ENCODE results near the gene SMAD3.

SMAD3 gene

GRCh38 chr15:67225336-67225735, 159.9 kb downstream of the SMAD3 start:
- H2BK15ac ChIP-seq (replicated peaks; ENCODE audit: low read depth), result no peak overlapping the region
- no peaks in the 10 kb centered on the region for H3K4me1 ChIP-seq (ENCODE audit: control insufficient read depth, low read depth, low read length)
- no peak overlapping the region for H2BK5ac ChIP-seq (ENCODE audit: low read length)
- no peak overlapping the region for H4K8ac ChIP-seq (ENCODE audit: low read depth, low read length)
- no peak overlapping the region for H3K56ac ChIP-seq (ENCODE audit: low read length)
- no peak overlapping the region for H3K4me3 ChIP-seq (ENCODE audit: low read length)
- no peak overlapping the region for H3K18ac ChIP-seq (ENCODE audit: low read length)
- H2BK120ac ChIP-seq (ENCODE audit: low read depth, low read length), result no peak overlapping the region
- H3K23ac ChIP-seq (ENCODE audit: low read length), result no peak overlapping the region
- no peaks in the 10 kb centered on the region for H3K79me1 ChIP-seq (ENCODE audit: low read length)
- H3K4ac ChIP-seq (ENCODE audit: low read depth, low read length), result no peak overlapping the region
- no peak overlapping the region for H3K9ac ChIP-seq (ENCODE audit: low read length)
- DNase-seq, result no peak
- H4K5ac ChIP-seq (ENCODE audit: low read length), result no peak overlapping the region
- H3K4me2 ChIP-seq (ENCODE audit: low read length), result no peak overlapping the region
- H3K79me2 ChIP-seq (ENCODE audit: control insufficient read depth, insufficient read depth, low read length), result no peaks in the 10 kb centered on the region
- no peak overlapping the region for H2AK5ac ChIP-seq (ENCODE audit: low read length)
- H3K27me3 ChIP-seq (ENCODE audit: insufficient read depth, low read length, poor library complexity), result no peaks in the 10 kb centered on the region
- no peaks in the 10 kb centered on the region for H3K36me3 ChIP-seq (ENCODE audit: control insufficient read depth, insufficient read depth, low read length)
- no peak overlapping the region for H3K27ac ChIP-seq (ENCODE audit: low read depth, low read length)
- WGBS (ENCODE audit: extremely low coverage, insufficient coverage, low lambda C conversion rate), result no CpG with 5 or more reads among the region's 2 CpGs

- Histone ChIP-seq H3K4ac (ENCODE audit: low read depth, low read length) (no peak overlapping the region), H4K8ac (ENCODE audit: low read depth, low read length) (no peak overlapping the region)
- no CpG with 5 or more reads among the region's 1 CpG for WGBS (ENCODE audit: extremely low coverage, insufficient coverage, low lambda C conversion rate)
Measured at GRCh38 chr15:67227431-67227830, 162.0 kb downstream of the SMAD3 start.

GRCh38 chr15:67227846-67228245, 162.4 kb downstream of the SMAD3 start:
- no peaks in the 10 kb centered on the region for H3K4me1 ChIP-seq (ENCODE audit: control insufficient read depth, low read depth, low read length)
- H4K8ac ChIP-seq (ENCODE audit: low read depth, low read length), result no peak overlapping the region
- no peak overlapping the region for H3K4ac ChIP-seq (ENCODE audit: low read depth, low read length)
- H3K9ac ChIP-seq (ENCODE audit: low read length), result no peak overlapping the region
- no peak overlapping the region for H3K23ac ChIP-seq (ENCODE audit: low read length)
- no peaks in the 10 kb centered on the region for H3K79me2 ChIP-seq (ENCODE audit: control insufficient read depth, insufficient read depth, low read length)
- H3K27ac ChIP-seq (ENCODE audit: low read depth, low read length), result no peak overlapping the region
- H2AK5ac ChIP-seq (ENCODE audit: low read length), result no peak overlapping the region
- H4K5ac ChIP-seq (ENCODE audit: low read length), result no peak overlapping the region
- no peak overlapping the region for H3K4me3 ChIP-seq (ENCODE audit: low read length)
- no peak overlapping the region for H2BK120ac ChIP-seq (ENCODE audit: low read depth, low read length)
- H2BK15ac ChIP-seq (replicated peaks; ENCODE audit: low read depth), result no peak overlapping the region
- no peak overlapping the region for H3K56ac ChIP-seq (ENCODE audit: low read length)
- H3K79me1 ChIP-seq (ENCODE audit: low read length), result no peaks in the 10 kb centered on the region
- no peak for DNase-seq
- no CpG with 5 or more reads among the region's 1 CpG for WGBS (ENCODE audit: extremely low coverage, insufficient coverage, low lambda C conversion rate)
- no peak overlapping the region for H3K4me2 ChIP-seq (ENCODE audit: low read length)
- no peak overlapping the region for H3K18ac ChIP-seq (ENCODE audit: low read length)
- no peaks in the 10 kb centered on the region for H3K36me3 ChIP-seq (ENCODE audit: control insufficient read depth, insufficient read depth, low read length)
- no peaks in the 10 kb centered on the region for H3K27me3 ChIP-seq (ENCODE audit: insufficient read depth, low read length, poor library complexity)
- no peak overlapping the region for H2BK5ac ChIP-seq (ENCODE audit: low read length)

More at GRCh38 chr15:67227431-67227830, 162.0 kb downstream of the SMAD3 start:
- DNase-seq, result no peak
- Histone ChIP-seq H3K18ac (ENCODE audit: low read length) (no peak overlapping the region), H3K79me2 (ENCODE audit: control insufficient read depth, insufficient read depth, low read length) (no peaks in the 10 kb centered on the region), H3K56ac (ENCODE audit: low read length) (no peak overlapping the region), H3K27me3 (ENCODE audit: insufficient read depth, low read length, poor library complexity) (no peaks in the 10 kb centered on the region), H3K4me1 (ENCODE audit: control insufficient read depth, low read depth, low read length) (no peaks in the 10 kb centered on the region), H2BK15ac (replicated peaks; ENCODE audit: low read depth) (no peak overlapping the region), H3K36me3 (ENCODE audit: control insufficient read depth, insufficient read depth, low read length) (no peaks in the 10 kb centered on the region), H3K4me3 (ENCODE audit: low read length) (no peak overlapping the region), H3K4me2 (ENCODE audit: low read length) (no peak overlapping the region), H2BK5ac (ENCODE audit: low read length) (no peak overlapping the region), H2BK120ac (ENCODE audit: low read depth, low read length) (no peak overlapping the region), H3K27ac (ENCODE audit: low read depth, low read length) (no peak overlapping the region), H3K9ac (ENCODE audit: low read length) (no peak overlapping the region), H4K5ac (ENCODE audit: low read length) (no peak overlapping the region), H3K79me1 (ENCODE audit: low read length) (no peaks in the 10 kb centered on the region), H2AK5ac (ENCODE audit: low read length) (no peak overlapping the region), H3K23ac (ENCODE audit: low read length) (no peak overlapping the region)

GRCh38 chr15:67228286-67228685, 162.9 kb downstream of the SMAD3 start:
- no peaks in the 10 kb centered on the region for H3K79me1 ChIP-seq (ENCODE audit: low read length)
- WGBS (ENCODE audit: extremely low coverage, insufficient coverage, low lambda C conversion rate), result no CpG with 5 or more reads among the region's 1 CpG

GRCh38 chr15:67230504-67230903, 165.1 kb downstream of the SMAD3 start:
- Histone ChIP-seq H4K8ac (ENCODE audit: low read depth, low read length) (no peak overlapping the region), H3K27me3 (ENCODE audit: insufficient read depth, low read length, poor library complexity) (no peaks in the 10 kb centered on the region), H3K23ac (ENCODE audit: low read length) (no peak overlapping the region), H2AK5ac (ENCODE audit: low read length) (no peak overlapping the region), H2BK15ac (replicated peaks; ENCODE audit: low read depth) (no peak overlapping the region), H2BK5ac (ENCODE audit: low read length) (no peak overlapping the region), H3K56ac (ENCODE audit: low read length) (no peak overlapping the region), H3K36me3 (ENCODE audit: control insufficient read depth, insufficient read depth, low read length) (no peaks in the 10 kb centered on the region), H3K27ac (ENCODE audit: low read depth, low read length) (no peak overlapping the region), H3K4me3 (ENCODE audit: low read length) (no peak overlapping the region), H2BK120ac (ENCODE audit: low read depth, low read length) (no peak overlapping the region), H3K79me1 (ENCODE audit: low read length) (no peaks in the 10 kb centered on the region), H3K4me2 (ENCODE audit: low read length) (no peak overlapping the region), H3K4me1 (ENCODE audit: control insufficient read depth, low read depth, low read length) (no peaks in the 10 kb centered on the region), H3K4ac (ENCODE audit: low read depth, low read length) (no peak overlapping the region), H3K79me2 (ENCODE audit: control insufficient read depth, insufficient read depth, low read length) (no peaks in the 10 kb centered on the region), H4K5ac (ENCODE audit: low read length) (no peak overlapping the region), H3K9ac (ENCODE audit: low read length) (no peak overlapping the region), H3K18ac (ENCODE audit: low read length) (no peak overlapping the region)
- no peak for DNase-seq
- no CpG with 5 or more reads among the region's 2 CpGs for WGBS (ENCODE audit: extremely low coverage, insufficient coverage, low lambda C conversion rate)

More at GRCh38 chr15:67228286-67228685, 162.9 kb downstream of the SMAD3 start:
- Histone ChIP-seq H3K4me2 (ENCODE audit: low read length) (no peak overlapping the region), H3K23ac (ENCODE audit: low read length) (no peak overlapping the region), H3K4me1 (ENCODE audit: control insufficient read depth, low read depth, low read length) (no peaks in the 10 kb centered on the region), H2BK120ac (ENCODE audit: low read depth, low read length) (no peak overlapping the region), H3K36me3 (ENCODE audit: control insufficient read depth, insufficient read depth, low read length) (no peaks in the 10 kb centered on the region), H3K27ac (ENCODE audit: low read depth, low read length) (no peak overlapping the region), H4K5ac (ENCODE audit: low read length) (no peak overlapping the region), H3K4ac (ENCODE audit: low read depth, low read length) (no peak overlapping the region), H2BK15ac (replicated peaks; ENCODE audit: low read depth) (no peak overlapping the region), H3K56ac (ENCODE audit: low read length) (no peak overlapping the region), H4K8ac (ENCODE audit: low read depth, low read length) (no peak overlapping the region), H3K9ac (ENCODE audit: low read length) (no peak overlapping the region), H3K79me2 (ENCODE audit: control insufficient read depth, insufficient read depth, low read length) (no peaks in the 10 kb centered on the region), H3K27me3 (ENCODE audit: insufficient read depth, low read length, poor library complexity) (no peaks in the 10 kb centered on the region), H2BK5ac (ENCODE audit: low read length) (no peak overlapping the region), H3K18ac (ENCODE audit: low read length) (no peak overlapping the region), H3K4me3 (ENCODE audit: low read length) (no peak overlapping the region), H2AK5ac (ENCODE audit: low read length) (no peak overlapping the region)
- no peak for DNase-seq

GRCh38 chr15:67232591-67232990, 167.2 kb downstream of the SMAD3 start:
- Histone ChIP-seq H3K23ac (ENCODE audit: low read length) (no peak overlapping the region), H4K8ac (ENCODE audit: low read depth, low read length) (no peak overlapping the region), H3K4me1 (ENCODE audit: control insufficient read depth, low read depth, low read length) (no peaks in the 10 kb centered on the region), H3K4me2 (ENCODE audit: low read length) (no peak overlapping the region), H3K27ac (ENCODE audit: low read depth, low read length) (no peak overlapping the region), H3K79me1 (ENCODE audit: low read length) (no peaks in the 10 kb centered on the region), H2BK15ac (replicated peaks; ENCODE audit: low read depth) (no peak overlapping the region), H2BK5ac (ENCODE audit: low read length) (no peak overlapping the region), H3K4me3 (ENCODE audit: low read length) (no peak overlapping the region), H4K5ac (ENCODE audit: low read length) (no peak overlapping the region), H3K4ac (ENCODE audit: low read depth, low read length) (no peak overlapping the region), H3K36me3 (ENCODE audit: control insufficient read depth, insufficient read depth, low read length) (no peaks in the 10 kb centered on the region), H3K56ac (ENCODE audit: low read length) (no peak overlapping the region), H3K79me2 (ENCODE audit: control insufficient read depth, insufficient read depth, low read length) (no peaks in the 10 kb centered on the region), H3K27me3 (ENCODE audit: insufficient read depth, low read length, poor library complexity) (no peaks in the 10 kb centered on the region), H3K18ac (ENCODE audit: low read length) (no peak overlapping the region), H2AK5ac (ENCODE audit: low read length) (no peak overlapping the region), H3K9ac (ENCODE audit: low read length) (no peak overlapping the region), H2BK120ac (ENCODE audit: low read depth, low read length) (no peak overlapping the region)
- WGBS (ENCODE audit: extremely low coverage, insufficient coverage, low lambda C conversion rate), result no CpG with 5 or more reads among the region's 3 CpGs
- DNase-seq, result no peak

All from mesendoderm (in vitro differentiated cells).